ENCODE measurements around the gene TBC1D25.

TBC1D25 gene

DNA sequence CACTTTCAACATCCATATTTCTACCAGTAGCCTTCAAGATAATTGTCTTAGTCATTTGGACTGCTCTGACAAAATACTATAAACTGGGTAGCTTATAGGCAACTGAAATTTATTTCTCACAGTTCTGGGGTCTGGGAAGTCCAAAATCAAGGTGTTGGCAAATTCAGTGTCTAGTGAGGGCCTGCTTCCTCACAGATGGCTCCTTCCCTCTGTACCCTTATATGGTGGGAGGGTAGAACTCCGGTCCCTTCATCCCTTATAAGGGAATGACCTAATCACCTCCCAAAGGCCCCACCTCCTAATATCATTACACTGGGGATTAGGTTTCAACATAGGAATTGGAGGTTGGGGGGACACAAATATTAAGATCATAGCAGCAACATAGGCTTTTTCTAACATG is 7.4 kb upstream of the TBC1D25 start:
- no peak overlapping the region for H3K4me3 ChIP-seq (ENCODE audit: control insufficient read depth, low read depth, low read length)
- no peak for TF ChIP-seq CTCF (IDR thresholded peaks at IDR 0.05; ENCODE audit: control insufficient read depth, insufficient read depth, low read depth, low read length, missing control alignments)
- no peak for DNase-seq (ENCODE audit: low read depth)

DNA sequence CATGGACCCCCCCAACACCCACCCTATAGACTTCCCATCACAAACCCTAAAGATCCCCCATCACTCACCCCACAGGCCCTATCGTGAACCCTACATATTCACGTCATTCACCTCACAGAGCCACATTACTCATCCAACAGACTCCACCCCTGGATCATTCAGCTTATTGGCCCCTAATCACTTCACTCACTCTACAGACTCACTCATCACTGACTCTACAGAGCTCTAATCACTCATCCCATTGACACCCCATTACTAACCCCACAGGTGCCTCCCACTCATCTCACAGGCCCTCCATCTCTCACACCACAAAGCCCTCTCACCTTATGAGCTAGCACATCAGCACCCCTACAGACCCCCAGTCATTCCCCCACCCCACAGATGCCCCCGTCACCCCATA is 6.3 kb upstream of the TBC1D25 start:
- DNase-seq (ENCODE audit: low read depth): no peak
- no peak overlapping the region for H3K4me3 ChIP-seq (ENCODE audit: control insufficient read depth, low read depth, low read length)
- no peak for TF ChIP-seq CTCF (IDR thresholded peaks at IDR 0.05; ENCODE audit: control insufficient read depth, insufficient read depth, low read depth, low read length, missing control alignments)

DNA sequence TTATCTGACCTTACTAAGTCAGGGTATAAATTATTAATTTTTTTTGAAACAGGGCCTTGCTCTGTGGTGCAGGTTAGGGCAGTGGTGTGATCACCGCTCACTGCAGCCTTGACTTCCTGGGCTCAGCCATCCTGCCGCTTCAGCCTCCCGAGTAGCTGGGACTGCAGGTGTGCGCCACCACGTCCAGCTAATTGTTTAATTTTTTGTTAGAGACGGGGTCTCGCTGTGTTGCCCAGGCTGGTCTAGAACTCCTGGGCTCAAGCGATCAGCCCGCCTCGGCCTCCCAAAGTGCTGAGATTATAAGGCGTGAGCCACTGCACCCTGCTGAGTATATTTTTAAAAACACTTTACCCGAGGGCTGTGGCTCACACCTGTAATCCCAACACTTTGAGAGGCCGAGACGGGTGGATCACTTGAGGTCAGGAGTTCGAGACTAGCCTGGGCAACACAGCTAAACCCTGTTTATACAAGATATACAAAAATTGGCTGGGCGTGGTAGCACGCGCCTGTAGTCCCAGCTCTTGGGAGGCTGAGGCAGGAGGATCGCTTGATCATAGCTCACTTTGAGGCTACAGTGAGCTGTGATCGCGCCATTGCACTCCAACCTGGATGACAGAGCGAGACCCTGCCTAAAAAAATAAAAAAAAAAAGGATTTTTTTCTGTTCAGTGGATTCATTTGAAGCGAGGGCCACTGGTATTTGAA is 721 bp upstream of the TBC1D25 start:
- no peak for TF ChIP-seq CTCF (IDR thresholded peaks at IDR 0.05; ENCODE audit: control insufficient read depth, insufficient read depth, low read depth, low read length, missing control alignments)
- DNase-seq (ENCODE audit: low read depth): no peak
- peak overlapping the region; percentile 92 for H3K4me3 ChIP-seq (ENCODE audit: control insufficient read depth, low read depth, low read length)

DNA sequence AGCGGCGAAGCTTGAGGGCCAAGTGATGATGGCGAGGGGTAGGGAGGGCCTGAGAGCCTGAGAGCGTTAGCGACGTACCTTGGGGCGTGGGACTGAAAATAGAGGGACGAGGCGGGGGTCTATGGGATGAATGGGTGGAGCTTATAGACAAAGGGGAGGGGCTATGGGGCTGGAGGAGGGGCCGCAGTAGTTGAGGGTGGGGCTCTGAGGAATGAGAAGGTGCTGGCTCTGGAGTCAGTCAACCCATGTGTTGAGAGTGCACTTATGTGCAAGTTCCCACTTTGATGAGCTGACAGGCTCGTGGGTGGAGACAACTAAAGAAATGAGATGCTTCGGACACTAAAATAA is 488 bp downstream of the TBC1D25 start:
- no peak for DNase-seq (ENCODE audit: low read depth)
- no peak for TF ChIP-seq CTCF (IDR thresholded peaks at IDR 0.05; ENCODE audit: control insufficient read depth, insufficient read depth, low read depth, low read length, missing control alignments)
- H3K4me3 ChIP-seq (ENCODE audit: control insufficient read depth, low read depth, low read length): peak overlapping the region; percentile 92

GRCh38 chrX:48540480-48540879 is 966 bp downstream of the TBC1D25 start:
- DNase-seq (ENCODE audit: low read depth): no peak
- peak overlapping the region; percentile 92 for H3K4me3 ChIP-seq (ENCODE audit: control insufficient read depth, low read depth, low read length)
- no peak for TF ChIP-seq CTCF (IDR thresholded peaks at IDR 0.05; ENCODE audit: control insufficient read depth, insufficient read depth, low read depth, low read length, missing control alignments)

GRCh38 chrX:48541140-48541814 is 1.8 kb downstream of the TBC1D25 start:
- no peak for DNase-seq (ENCODE audit: low read depth)
- no peak for TF ChIP-seq CTCF (IDR thresholded peaks at IDR 0.05; ENCODE audit: control insufficient read depth, insufficient read depth, low read depth, low read length, missing control alignments)
- H3K4me3 ChIP-seq (ENCODE audit: control insufficient read depth, low read depth, low read length): no peak overlapping the region

All from AG09309 (cell line).